ENCODE results near the gene KCNIP1. TPM values are rescaled to one million over a fixed set of nuclear protein-coding genes. Genes with fewer than 3 reads are reported as not detected.

Gene KCNIP1
- polyA plus RNA-seq, 1 of the 3 experiments (the other 2 are of a cell fraction), result 1.3 TPM

DNA sequence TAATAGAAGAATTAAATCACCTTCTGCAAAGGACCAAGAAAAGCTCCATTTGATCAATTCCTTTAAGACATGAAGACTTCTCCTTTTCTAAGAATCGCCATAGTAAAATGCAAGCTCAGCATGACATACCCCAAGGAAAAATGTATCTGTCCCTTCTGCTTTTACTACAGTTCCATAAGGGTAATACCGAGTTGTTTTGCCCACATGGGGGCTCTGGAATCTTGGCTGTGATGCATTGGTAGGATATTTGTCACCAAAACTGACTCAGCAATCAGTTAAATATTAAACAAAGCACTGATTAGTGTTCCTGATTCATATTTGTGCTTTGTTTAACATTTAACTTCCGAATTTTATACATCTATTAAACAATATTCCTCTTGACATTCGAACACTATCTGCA is 24.3 kb upstream of the KCNIP1 start (continued):
- TF ChIP-seq FOSL2 (IDR thresholded peaks at IDR 0.05; ENCODE audit: borderline replicate concordance, low read depth), result peak; percentile 16; the same call in 1 of the 2 replicates
- no peak for TF ChIP-seq IRF3 (IDR thresholded peaks at IDR 0.05; ENCODE audit: low read depth, low read length)
- TF ChIP-seq RCOR1 (IDR thresholded peaks at IDR 0.05; ENCODE audit: low read length), result no peak
- peak; percentile 12; the same call in 1 of the 2 replicates for TF ChIP-seq TEAD4 (IDR thresholded peaks at IDR 0.05; ENCODE audit: borderline replicate concordance, insufficient read depth)
- TF ChIP-seq RFX5 (IDR thresholded peaks at IDR 0.05; ENCODE audit: low read length), result no peak
- TF ChIP-seq, protein P1, sequence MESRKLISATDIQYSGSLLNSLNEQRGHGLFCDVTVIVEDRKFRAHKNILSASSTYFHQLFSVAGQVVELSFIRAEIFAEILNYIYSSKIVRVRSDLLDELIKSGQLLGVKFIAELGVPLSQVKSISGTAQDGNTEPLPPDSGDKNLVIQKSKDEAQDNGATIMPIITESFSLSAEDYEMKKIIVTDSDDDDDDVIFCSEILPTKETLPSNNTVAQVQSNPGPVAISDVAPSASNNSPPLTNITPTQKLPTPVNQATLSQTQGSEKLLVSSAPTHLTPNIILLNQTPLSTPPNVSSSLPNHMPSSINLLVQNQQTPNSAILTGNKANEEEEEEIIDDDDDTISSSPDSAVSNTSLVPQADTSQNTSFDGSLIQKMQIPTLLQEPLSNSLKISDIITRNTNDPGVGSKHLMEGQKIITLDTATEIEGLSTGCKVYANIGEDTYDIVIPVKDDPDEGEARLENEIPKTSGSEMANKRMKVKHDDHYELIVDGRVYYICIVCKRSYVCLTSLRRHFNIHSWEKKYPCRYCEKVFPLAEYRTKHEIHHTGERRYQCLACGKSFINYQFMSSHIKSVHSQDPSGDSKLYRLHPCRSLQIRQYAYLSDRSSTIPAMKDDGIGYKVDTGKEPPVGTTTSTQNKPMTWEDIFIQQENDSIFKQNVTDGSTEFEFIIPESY (IDR thresholded peaks at IDR 0.05; ENCODE audit: borderline replicate concordance, low read depth), result no peak
- no peak for TF ChIP-seq SMC3 (IDR thresholded peaks at IDR 0.05; ENCODE audit: low read depth, low read length)
- TF ChIP-seq POLR2AphosphoS5 (IDR thresholded peaks at IDR 0.05; ENCODE audit: low read depth, low read length), result no peak
- TF ChIP-seq FOXJ3 (CRISPR knock-in tag; IDR thresholded peaks at IDR 0.05), result no peak

GRCh38 chr5:170480260-170480659 is 23.6 kb upstream of the KCNIP1 start:
- POLR2A ChIA-PET, result no interaction called here
- H3K9me3 ChIP-seq, result no peaks in the 10 kb centered on the region
- H3K9me2 ChIP-seq, result no peaks in the 10 kb centered on the region
- CTCF ChIA-PET, result interaction anchor here (1.4 kb wide), 1 partner anchor 13 kb away, joined by 3 read pairs; no protein-coding TSS in a partner anchor
- 0 out of 2 replicates have a peak overlapping the region, but pooled peaks have one; percentile 36 for H2AFZ ChIP-seq (ENCODE audit: low read depth)
- 94% methylated on average over 5 of the region's 5 CpGs for WGBS (ENCODE audit: low lambda C conversion rate)
- no peaks in the 10 kb centered on the region for H3K27me3 ChIP-seq (ENCODE audit: insufficient read depth)
- H3K4me2 ChIP-seq, result no peak overlapping the region
- no peak overlapping the region for H3K4me3 ChIP-seq (ENCODE audit: low read depth in 2 of 2, low read length in 1 of 2)
- H4K20me1 ChIP-seq (ENCODE audit: insufficient read depth), result no peaks in the 10 kb centered on the region
- DNase-seq, result no peak
- no peak overlapping the region for H3K27ac ChIP-seq (ENCODE audit: low read depth in 2 of 2, low read length in 1 of 2)
- H3K79me2 ChIP-seq (ENCODE audit: insufficient read depth), result no peaks in the 10 kb centered on the region
- no peaks in the 10 kb centered on the region for H3F3A ChIP-seq (replicated peaks; ENCODE audit: insufficient read depth)
- no peaks in the 10 kb centered on the region for H3K36me3 ChIP-seq (replicated peaks in 1 of 2; ENCODE audit: control insufficient read depth in 1 of 2, insufficient read depth in 2 of 2, low read length in 1 of 2)
- H3K4me1 ChIP-seq (ENCODE audit: control insufficient read depth in 1 of 2, insufficient read depth in 2 of 2, low read depth in 1 of 2, low read length in 1 of 2), result 0 out of 4 replicates have a peak, but pooled peaks cover 0 to 8% of the 10 kb centered on the region in 2 experiments
- no peak overlapping the region for H3K9ac ChIP-seq
- no peak for TF ChIP-seq MXI1 (IDR thresholded peaks at IDR 0.05; ENCODE audit: low read depth, low read length)
- TF ChIP-seq NRF1 (IDR thresholded peaks at IDR 0.05; ENCODE audit: low read depth, low read length), result no peak
- TF ChIP-seq, protein P2, sequence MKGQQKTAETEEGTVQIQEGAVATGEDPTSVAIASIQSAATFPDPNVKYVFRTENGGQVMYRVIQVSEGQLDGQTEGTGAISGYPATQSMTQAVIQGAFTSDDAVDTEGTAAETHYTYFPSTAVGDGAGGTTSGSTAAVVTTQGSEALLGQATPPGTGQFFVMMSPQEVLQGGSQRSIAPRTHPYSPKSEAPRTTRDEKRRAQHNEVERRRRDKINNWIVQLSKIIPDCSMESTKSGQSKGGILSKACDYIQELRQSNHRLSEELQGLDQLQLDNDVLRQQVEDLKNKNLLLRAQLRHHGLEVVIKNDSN (IDR thresholded peaks at IDR 0.05; ENCODE audit: borderline replicate concordance, low read depth), result no peak
- no peak for TF ChIP-seq FOSL2 (IDR thresholded peaks at IDR 0.05; ENCODE audit: borderline replicate concordance, low read depth)
- no peak for TF ChIP-seq ELF1 (IDR thresholded peaks at IDR 0.05)
- no peak for TF ChIP-seq MEF2A (IDR thresholded peaks at IDR 0.05; ENCODE audit: borderline replicate concordance, low read depth)
- TF ChIP-seq FOXM1 (IDR thresholded peaks at IDR 0.05; ENCODE audit: low read depth), result no peak
- no peak for TF ChIP-seq RXRA (IDR thresholded peaks at IDR 0.05; ENCODE audit: borderline replicate concordance, low read depth)
- no peak for TF ChIP-seq IRF3 (IDR thresholded peaks at IDR 0.05; ENCODE audit: low read depth, low read length)
- no peak for TF ChIP-seq NFIC (IDR thresholded peaks at IDR 0.05; ENCODE audit: borderline replicate concordance)
- no peak for TF ChIP-seq PBX3 (IDR thresholded peaks at IDR 0.05)
- no peak for TF ChIP-seq TEAD4 (IDR thresholded peaks at IDR 0.05; ENCODE audit: borderline replicate concordance, insufficient read depth)
- no peak for TF ChIP-seq SIN3A (IDR thresholded peaks at IDR 0.05; ENCODE audit: borderline replicate concordance, low read depth, low read length)
- TF ChIP-seq, protein P3, sequence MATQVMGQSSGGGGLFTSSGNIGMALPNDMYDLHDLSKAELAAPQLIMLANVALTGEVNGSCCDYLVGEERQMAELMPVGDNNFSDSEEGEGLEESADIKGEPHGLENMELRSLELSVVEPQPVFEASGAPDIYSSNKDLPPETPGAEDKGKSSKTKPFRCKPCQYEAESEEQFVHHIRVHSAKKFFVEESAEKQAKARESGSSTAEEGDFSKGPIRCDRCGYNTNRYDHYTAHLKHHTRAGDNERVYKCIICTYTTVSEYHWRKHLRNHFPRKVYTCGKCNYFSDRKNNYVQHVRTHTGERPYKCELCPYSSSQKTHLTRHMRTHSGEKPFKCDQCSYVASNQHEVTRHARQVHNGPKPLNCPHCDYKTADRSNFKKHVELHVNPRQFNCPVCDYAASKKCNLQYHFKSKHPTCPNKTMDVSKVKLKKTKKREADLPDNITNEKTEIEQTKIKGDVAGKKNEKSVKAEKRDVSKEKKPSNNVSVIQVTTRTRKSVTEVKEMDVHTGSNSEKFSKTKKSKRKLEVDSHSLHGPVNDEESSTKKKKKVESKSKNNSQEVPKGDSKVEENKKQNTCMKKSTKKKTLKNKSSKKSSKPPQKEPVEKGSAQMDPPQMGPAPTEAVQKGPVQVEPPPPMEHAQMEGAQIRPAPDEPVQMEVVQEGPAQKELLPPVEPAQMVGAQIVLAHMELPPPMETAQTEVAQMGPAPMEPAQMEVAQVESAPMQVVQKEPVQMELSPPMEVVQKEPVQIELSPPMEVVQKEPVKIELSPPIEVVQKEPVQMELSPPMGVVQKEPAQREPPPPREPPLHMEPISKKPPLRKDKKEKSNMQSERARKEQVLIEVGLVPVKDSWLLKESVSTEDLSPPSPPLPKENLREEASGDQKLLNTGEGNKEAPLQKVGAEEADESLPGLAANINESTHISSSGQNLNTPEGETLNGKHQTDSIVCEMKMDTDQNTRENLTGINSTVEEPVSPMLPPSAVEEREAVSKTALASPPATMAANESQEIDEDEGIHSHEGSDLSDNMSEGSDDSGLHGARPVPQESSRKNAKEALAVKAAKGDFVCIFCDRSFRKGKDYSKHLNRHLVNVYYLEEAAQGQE (IDR thresholded peaks at IDR 0.05; ENCODE audit: low read depth, low read length), result no peak
- no peak for TF ChIP-seq GATA2 (CRISPR knock-in tag; IDR thresholded peaks at IDR 0.05)
- no peak for TF ChIP-seq EP300 (IDR thresholded peaks at IDR 0.05; ENCODE audit: borderline replicate concordance in 1 of 2, low read depth in 1 of 2, low read length in 1 of 2)
- no peak for TF ChIP-seq JUND (IDR thresholded peaks at IDR 0.05)

Data from SK-N-SH (cell line).